GM06990 (cell line): Measurements from ENCODE around the gene USP20.

ENCODE experiments used
- DNase-seq: peaks from one replicate; pipeline ENCODE4 v3.0.0-alpha.2; 2011; ENCODE audit not compliant: insufficient read length; ENCODE audit errors: extremely low read depth
- H3K27me3 ChIP-seq: replicated peaks from 2 replicates; pipeline ENCODE4 v1.6.0; 2011; ENCODE audit warnings: low read length; ENCODE audit not compliant: control insufficient read depth, insufficient read depth
- H3K36me3 ChIP-seq: 2 replicates; pipeline ENCODE4 v1.5.1; 2011; ENCODE audit warnings: low read length; ENCODE audit not compliant: control insufficient read depth, insufficient read depth
- H3K4me3 ChIP-seq: replicated peaks from 2 replicates; pipeline ENCODE4 v1.5.1; 2011; ENCODE audit warnings: low read depth, mild to moderate bottlenecking, control low read depth, low read length
- CTCF ChIP-seq: IDR thresholded peaks from 2 replicates; pipeline ENCODE4 v1.5.1; 2011; ENCODE audit warnings: low read length, control low read depth, mild to moderate bottlenecking, inconsistent platforms; ENCODE audit not compliant: insufficient read depth, poor library complexity, severe bottlenecking

Gene USP20

GRCh38 chr9:129815278-129815677 lies 20.0 kb upstream of the USP20 start:
- no peak for TF ChIP-seq CTCF
- no peak for DNase-seq
- no peaks in the 10 kb centered on the region for H3K27me3 ChIP-seq

GRCh38 chr9:129816501-129817435 lies 18.5 kb upstream of the USP20 start:
- peaks cover 34% of the 10 kb centered on the region for H3K36me3 ChIP-seq
- no peak overlapping the region for H3K4me3 ChIP-seq
- no peaks in the 10 kb centered on the region for H3K27me3 ChIP-seq
- DNase-seq: no peak
- no peak for TF ChIP-seq CTCF

More at GRCh38 chr9:129815278-129815677, 20.0 kb upstream of the USP20 start:
- Histone ChIP-seq H3K36me3 (peaks cover 30% of the 10 kb centered on the region), H3K4me3 (no peak overlapping the region)

DNA sequence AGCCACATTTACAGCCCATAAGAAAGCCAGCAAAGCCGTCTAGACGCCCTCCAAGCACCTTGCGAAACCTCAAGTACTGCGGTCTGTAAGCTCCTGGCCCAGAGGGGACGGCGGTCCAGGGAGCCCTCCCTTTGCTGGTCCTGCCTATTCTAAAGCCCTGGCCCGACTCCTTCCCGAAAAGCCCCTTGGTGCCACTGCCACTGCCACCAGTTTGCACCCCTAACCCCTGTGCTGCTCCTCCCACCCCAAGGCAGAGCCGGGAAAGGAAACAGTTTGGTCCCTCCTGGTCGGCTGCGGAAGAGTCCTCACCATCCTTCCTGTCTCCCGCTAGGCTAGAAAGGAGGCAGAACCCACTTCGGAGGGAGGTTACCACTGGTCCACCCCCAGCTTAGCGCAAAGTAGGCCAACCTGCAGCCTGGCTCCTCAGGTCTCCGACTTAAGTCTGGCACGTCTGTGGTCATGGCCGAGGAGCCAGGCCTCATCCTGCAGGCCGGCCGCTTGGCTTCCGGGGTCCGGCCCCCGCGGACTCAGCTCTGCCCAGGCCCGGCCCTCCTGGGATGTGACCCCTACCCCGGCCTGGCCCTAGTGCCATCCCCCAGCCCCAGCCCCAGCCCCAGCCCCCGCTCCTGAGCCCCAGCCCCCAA lies 12.2 kb upstream of the USP20 start:
- no peak for TF ChIP-seq CTCF
- peaks cover 4% of the 10 kb centered on the region for H3K36me3 ChIP-seq
- DNase-seq: peak; percentile 46
- peak overlapping the region; percentile 85 for H3K4me3 ChIP-seq
- H3K27me3 ChIP-seq: no peaks in the 10 kb centered on the region

- no peak for DNase-seq
- no peaks in the 10 kb centered on the region for H3K27me3 ChIP-seq
- TF ChIP-seq CTCF: no peak
- H3K36me3 ChIP-seq: peaks cover 4% of the 10 kb centered on the region
- peak overlapping the region; percentile 85 for H3K4me3 ChIP-seq
Measured at GRCh38 chr9:129823542-129823934, 11.7 kb upstream of the USP20 start.

DNA sequence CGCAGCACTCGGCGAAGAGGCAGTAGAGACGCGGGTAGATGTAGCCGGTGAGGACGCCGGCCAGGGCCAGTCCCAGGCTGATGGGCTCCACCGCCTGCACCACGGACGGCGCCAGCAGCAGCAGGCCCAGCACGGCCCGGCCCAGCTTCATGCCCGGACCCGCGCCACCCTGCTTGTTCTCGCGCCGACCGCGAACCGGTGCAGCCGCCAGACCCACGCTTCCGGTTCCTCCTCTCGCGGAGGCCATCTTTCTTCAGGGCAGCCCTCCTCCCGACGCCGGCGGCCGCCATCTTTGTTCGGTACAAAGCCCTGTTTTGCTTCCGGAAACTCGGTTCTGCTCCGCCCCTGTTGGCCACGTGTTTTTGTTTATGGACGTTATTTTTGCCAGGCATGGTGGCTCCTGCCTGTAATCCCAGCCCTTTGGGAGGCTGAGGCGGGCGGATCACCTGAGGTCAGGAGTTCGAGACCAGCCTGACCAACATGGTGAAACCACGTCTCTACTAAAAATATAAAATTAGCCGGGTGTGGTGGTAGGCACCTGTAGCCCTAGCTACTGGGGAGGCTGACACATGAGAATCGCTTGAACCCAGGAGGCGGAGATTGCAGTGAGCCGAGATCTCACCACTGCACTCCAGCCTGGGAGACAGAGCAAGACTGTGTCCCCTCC lies 11.2 kb upstream of the USP20 start, which contains the start of gene TOR1A:
TSS of gene TOR1A (minus strand) at position 202 of the 667 bp plus-strand sequence. CDS start at position 151, 51 bp downstream.
- Histone ChIP-seq H3K4me3 (peak within 1 kb of the TSS; percentile 85), H3K36me3 (peaks cover 6% of the 10 kb centered on the region), H3K27me3 (no peaks in the 10 kb centered on the region)
- no peak for TF ChIP-seq CTCF
- DNase-seq: peak; percentile 91
